NCI-H1417 treated with DMSO at 0.1 percent for 48 hours (cell line): ENCODE measurements around the gene HCFC2.
"Not testable (repeated sequence)": the region's sequence is repeated elsewhere in the genome, so short reads cannot be mapped to it uniquely, and the experiment has no call there.

Source experiments
- DNase-seq: peaks from one replicate; lab custom pipeline; 2025; lab: John Stamatoyannopoulos, UW

The HCFC2 gene

GRCh38 chr12:104064031-104064841 is at the start of gene HCFC2:
Gene HCFC2, plus strand, starts transcription at chr12:104064531. Its CDS starts 30 bp downstream, at chr12:104064561.
- DNase-seq = peak; percentile 71

- not testable (repeated sequence) for DNase-seq
Measured at GRCh38 chr12:104021862-104022261, 42.5 kb upstream of the HCFC2 start.

- no peak for DNase-seq
Measured at GRCh38 chr12:104022786-104023185, 41.5 kb upstream of the HCFC2 start.

GRCh38 chr12:104023710-104024109 is 40.6 kb upstream of the HCFC2 start:
- no peak for DNase-seq

GRCh38 chr12:104024348-104024747 is 40.0 kb upstream of the HCFC2 start:
- no peak for DNase-seq

- DNase-seq = no peak
Measured at GRCh38 chr12:104025771-104026170, 38.6 kb upstream of the HCFC2 start.

- no peak for DNase-seq
Measured at GRCh38 chr12:104026841-104027599, 37.3 kb upstream of the HCFC2 start.

GRCh38 chr12:104030596-104030995 is 33.7 kb upstream of the HCFC2 start:
- DNase-seq = not testable (repeated sequence)

- not testable (repeated sequence) for DNase-seq
Measured at GRCh38 chr12:104036143-104036542, 28.2 kb upstream of the HCFC2 start.

GRCh38 chr12:104039769-104040168 is 24.6 kb upstream of the HCFC2 start:
- not testable (repeated sequence) for DNase-seq

GRCh38 chr12:104042580-104042979 is 21.8 kb upstream of the HCFC2 start:
- DNase-seq = no peak

GRCh38 chr12:104044158-104044557 is 20.2 kb upstream of the HCFC2 start:
- no peak for DNase-seq

GRCh38 chr12:104046306-104046705 is 18.0 kb upstream of the HCFC2 start:
- no peak for DNase-seq

GRCh38 chr12:104048162-104048561 is 16.2 kb upstream of the HCFC2 start:
- DNase-seq = no peak

GRCh38 chr12:104048811-104049210 is 15.5 kb upstream of the HCFC2 start:
- no peak for DNase-seq

- DNase-seq = no peak
Measured at GRCh38 chr12:104049278-104049902, 14.9 kb upstream of the HCFC2 start.

GRCh38 chr12:104049903-104050356 is 14.4 kb upstream of the HCFC2 start, which contains the start of gene GLT8D2:
Gene GLT8D2, minus strand, starts transcription at chr12:104050187. Its CDS starts 30,539 bp downstream, at chr12:104019648.
- DNase-seq = no peak

- no peak for DNase-seq
Measured at GRCh38 chr12:104050436-104050835, 13.9 kb upstream of the HCFC2 start.

GRCh38 chr12:104054681-104055346 is 9.5 kb upstream of the HCFC2 start:
- no peak for DNase-seq

GRCh38 chr12:104055686-104056388 is 8.5 kb upstream of the HCFC2 start:
- peak; percentile 50 for DNase-seq

- DNase-seq = no peak
Measured at GRCh38 chr12:104056419-104056972, 7.8 kb upstream of the HCFC2 start.
